ENCODE measurements around the gene TTC33.
"Not testable (repeated sequence)": the region's sequence is repeated elsewhere in the genome, so short reads cannot be mapped to it uniquely, and the experiment has no call there.

The TTC33 gene, protein sequence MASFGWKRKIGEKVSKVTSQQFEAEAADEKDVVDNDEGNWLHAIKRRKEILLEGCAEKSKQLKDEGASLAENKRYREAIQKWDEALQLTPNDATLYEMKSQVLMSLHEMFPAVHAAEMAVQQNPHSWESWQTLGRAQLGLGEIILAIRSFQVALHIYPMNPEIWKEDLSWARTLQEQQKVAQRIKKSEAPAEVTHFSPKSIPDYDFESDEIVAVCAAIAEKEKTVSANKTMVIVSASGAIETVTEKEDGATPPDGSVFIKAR

DNA sequence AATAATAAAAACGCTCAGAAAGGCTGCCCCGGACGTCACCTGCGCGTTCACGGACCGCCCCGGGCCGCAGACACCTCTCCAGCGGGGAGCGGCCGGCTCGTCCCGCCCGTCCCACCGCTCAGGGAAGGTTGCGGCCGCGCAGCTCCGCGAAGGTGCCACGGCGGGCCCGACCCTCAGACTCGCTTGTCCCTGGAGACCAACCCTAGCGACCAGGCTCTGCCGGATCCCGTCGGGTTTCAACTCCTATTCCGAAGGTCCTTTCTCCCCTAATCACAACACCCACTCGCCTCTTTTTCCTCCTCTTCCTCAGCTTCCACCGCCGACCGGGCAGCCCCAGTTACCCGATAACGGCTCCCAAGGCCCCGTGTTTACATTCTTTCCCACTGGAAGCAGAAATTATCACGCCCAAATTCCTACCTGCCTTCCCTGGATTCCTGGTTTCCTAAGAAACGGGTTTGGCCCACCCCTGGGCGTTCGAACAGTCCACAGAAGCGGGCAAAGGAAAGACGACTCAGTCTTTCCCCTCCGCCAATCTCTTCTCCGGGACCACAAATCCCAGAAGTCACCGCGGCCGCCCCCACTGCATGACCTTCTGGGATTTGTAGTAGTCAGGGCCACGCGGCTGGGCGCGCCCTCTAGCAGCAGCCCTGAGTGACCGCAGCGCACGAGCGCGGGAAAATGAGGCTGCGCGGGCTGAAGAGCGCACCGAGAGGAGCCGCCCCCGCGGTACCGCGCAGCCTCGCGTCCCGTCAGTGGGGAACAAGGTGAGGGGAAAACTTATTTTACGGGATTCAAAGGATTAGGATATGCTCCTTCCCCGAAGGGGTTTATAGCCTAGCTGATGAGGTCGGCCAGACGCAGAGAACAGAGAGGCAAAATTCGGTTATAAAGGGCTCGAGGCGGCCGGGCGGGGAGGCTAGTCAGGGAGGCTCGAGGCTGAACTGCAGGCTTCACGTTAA lies at the start of gene TTC33:
Gene TTC33, minus strand, starts transcription at position 555 of the 959 bp plus-strand sequence. CDS start 8,943 bp downstream, outside the sequence.
- DNase-seq, result peak; percentile 95

DNA sequence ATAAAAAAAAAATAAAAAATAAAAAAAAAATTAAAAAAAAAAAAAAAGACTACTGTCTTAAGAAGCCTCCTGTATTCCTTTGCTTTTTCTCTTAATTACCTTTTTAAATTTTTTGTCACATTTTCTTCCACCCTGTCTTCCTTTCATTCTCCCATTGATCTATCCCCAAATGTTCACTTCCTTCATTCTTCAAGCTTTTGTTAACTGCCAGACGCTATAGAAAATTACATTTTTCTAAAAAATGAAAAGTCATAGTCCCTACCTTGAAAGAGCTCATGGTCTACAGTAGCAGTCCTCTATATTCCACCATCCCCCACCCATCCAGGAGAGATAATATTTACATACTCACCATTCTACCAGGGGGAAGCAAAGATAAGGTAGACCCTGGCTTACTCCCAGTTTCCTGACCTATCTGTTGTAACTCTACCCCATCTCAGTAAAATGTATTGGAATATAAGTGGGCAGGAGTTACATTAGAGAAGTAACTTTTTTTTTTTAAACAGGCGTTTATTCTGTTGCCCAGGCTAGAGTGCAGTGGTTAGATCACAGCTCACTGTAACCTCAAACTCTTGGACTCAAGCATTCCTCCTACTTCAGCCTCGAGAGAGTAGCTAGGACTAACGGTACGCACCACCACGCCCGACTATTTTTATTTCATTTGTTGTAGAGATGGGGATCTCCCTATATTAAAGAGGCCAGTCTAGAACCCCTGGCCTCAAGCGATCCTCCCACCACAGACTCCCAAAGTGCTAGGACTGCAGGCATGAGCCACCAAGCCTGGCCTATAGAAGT lies 46.2 kb upstream of the TTC33 start:
- DNase-seq, result no peak

DNA sequence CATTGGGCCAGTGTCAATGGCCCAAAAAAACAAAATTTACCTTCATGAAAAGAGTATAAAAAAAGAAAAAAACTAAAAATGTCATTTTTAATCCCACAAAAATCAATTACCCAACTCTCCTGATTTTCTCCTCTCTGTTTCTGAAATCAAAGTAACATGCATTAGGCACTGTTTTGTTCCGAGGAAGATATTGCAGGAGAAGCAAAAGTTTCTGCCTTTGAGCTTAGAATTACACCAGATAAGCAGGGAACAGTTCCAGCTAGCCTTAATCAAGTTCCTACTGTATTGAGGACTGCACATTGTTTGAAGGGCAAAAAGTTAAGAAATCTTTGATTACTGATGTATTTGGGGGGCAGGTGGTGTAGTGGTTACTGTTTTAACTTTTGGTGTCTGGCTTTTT lies 43.5 kb upstream of the TTC33 start:
- no peak for DNase-seq

DNA sequence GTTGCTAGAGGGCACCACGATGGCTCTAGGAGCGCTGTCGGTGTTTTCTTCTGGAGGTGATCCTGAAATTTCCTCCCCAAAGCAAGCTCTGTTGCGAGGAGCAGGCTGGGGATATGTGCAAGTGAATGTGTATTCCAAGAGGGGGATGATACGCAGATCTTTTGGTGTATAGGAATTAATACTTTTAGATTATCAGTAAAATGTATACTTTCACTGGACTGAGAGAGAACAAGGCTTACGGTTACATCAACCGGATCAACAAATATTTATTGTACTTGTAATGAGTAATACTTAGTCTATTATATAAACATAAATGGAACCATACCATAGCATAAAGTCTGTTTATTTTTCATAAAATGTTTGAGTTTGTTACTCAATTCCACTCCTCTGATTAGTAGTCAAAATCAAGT lies 43.0 kb upstream of the TTC33 start:
- no peak for DNase-seq

DNA sequence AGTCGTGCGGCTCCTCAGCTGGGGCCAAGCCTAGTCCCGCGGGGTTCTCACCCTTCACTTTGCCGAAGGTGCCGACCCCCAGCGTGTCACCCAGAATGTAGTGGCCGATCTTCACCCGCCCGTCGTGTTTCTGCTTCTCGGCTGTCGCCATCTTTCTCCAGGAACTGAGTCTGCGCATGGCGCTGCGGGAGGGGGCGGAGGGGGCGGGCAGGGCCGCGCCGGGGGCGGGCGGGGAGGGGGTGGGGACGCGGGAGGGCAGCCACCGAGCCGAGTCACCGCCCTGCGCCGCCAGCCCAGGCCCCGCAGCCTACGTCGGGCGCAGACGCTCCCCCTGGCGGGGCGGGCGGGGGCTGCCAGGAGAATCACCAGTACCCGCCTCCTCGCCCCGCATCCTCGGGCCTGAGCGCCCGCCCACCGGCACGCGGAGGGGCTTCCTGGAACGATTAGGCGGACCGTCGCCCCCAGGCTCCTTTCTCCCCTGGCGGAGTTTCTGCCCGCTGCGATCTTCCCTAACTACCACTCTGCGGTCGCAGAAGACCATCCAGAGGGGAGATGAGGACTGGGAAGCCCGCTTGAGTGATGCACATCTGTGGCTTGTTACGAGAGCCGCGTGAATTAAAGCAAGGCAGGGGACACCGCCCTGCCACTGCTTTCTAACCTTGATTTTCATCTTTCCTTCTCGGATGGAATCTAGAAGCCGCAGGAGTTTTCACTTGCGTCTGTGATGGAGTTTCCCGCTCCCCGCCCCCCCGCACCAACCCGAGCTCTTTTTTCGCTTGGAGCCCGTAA lies 42.4 kb upstream of the TTC33 start, which contains the start of gene PRKAA1:
Gene PRKAA1, minus strand, starts transcription at position 363 of the 789 bp plus-strand sequence. Its CDS starts 185 bp downstream, at position 178.
- DNase-seq, result peak; percentile 83

DNA sequence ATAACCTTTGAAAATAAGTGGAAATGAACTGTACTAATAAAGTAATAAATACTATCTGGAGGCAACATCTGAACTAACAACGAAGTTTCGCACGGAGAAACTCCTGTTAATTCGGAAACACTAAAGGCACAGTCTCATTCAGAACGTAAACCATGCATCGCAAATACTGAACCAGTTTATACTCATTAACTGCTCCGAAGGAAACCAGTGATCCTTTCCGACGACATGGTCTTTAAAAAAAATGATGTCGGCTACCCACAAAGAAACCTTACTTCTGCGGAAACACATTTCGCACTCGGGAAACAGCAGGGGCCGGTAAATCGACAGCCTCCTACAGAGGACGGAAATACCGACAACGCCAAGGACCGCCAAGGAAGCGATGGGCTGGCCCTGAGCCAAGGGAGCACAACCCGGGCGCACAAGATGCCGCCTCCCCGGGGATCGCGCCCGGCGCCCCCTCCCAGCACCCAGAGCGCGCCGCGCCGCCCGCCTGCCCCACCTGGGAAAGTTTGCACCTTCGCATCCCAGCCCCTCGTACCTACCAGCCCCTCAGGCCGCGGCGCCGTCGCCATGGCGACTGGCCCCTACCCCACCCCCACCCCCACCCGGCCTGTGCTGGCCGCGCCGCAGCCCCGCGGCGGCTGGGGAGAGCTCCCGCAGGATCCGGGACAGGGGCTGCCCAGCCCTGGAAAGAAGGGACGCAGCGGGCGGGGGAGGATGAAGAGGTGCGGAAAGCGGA lies 41.7 kb upstream of the TTC33 start:
- peak; percentile 7 for DNase-seq

DNA sequence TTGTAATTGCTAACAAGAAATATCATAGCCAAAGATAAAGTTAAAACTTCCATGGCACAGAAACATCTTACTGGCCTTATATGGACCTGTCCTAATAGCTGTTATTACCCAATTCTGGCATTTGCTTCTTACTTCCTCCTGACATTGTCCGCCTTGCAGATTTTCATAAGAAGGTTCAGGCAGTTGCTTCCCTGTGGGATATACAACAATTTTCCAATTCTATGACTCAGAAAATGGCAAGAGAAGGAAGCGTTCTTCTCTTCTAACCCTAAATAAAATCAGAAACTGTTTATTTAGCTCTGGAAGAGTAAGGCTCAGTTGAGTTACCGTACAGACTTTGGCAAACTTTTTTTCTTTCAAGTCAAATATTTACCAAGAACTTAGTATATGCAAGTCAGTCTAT lies 40.7 kb upstream of the TTC33 start:
- no peak for DNase-seq

DNA sequence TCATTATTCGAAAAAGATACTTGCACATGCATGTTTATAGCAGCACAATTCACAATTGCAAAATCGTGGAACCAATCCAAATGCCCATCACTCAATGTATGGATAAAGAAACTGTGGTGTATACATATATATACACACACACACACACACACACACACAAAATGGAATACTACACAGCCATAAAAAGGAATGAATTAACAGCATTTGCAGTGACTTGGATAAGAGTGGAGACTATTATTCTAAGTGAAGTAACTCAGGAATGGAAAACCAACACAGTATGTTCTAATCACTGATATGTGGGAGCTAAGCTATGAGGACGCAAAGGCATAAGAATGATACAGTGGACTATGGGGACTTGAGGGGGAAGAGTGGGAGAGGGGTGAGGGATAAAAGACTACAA lies 39.1 kb upstream of the TTC33 start:
- DNase-seq, result not testable (repeated sequence)

DNA sequence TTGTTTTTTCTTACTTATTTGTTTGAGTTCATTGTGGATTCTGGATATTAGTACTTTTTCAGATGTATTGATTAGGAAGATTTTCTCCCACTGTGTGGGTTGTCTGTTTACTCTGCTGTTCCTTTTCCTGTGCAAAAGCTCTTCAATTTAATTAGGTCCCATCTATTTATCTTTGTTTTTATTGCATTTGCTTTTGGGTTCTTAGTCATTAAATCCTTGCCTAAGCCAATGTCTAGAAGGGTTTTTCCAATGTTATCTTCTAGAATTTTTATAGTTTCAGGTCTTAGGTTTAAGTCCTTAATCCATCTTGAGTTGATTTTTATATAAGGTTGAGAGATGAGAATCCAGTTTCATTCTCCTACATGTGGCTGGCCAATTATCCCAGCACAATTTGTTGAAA lies 38.6 kb upstream of the TTC33 start:
- not testable (repeated sequence) for DNase-seq

DNA sequence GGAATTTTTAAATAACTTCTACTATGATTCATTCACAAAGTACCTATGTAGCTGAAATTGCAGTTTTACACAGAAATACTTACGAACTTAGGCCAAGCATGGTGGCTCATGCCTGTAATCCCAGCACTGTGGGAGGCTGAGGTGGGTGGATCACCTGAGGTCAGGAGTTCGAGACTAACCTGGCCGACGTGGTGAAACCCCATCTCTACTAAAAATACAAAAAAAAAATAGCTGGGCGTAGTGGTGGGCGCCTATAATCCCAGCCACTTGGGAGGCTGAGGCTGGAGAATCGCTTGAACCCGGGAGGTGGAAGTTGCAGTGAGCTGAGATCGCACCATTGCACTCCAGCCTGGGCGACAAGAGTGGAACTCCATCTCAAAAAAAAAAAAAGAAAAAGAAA lies 36.9 kb upstream of the TTC33 start:
- not testable (repeated sequence) for DNase-seq

DNA sequence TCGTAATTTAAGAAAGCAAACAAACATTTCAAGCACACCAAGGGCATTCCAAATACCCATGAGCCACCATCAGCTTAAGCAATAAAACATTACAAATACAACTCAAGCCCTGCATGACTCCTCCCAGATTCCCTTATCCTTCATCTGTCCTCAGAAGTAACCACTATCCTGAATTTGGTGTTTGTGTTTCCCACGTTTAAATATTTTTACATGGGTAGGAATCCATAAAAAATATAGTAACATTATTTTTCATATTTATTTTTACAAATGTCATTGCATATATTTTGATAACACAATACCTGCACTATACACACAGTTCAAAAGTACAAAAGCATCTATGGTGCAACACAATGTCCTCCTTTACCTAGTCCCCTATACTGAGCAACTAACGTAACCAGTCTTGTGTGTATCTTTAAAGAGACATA lies 36.0 kb upstream of the TTC33 start:
- no peak for DNase-seq

DNA sequence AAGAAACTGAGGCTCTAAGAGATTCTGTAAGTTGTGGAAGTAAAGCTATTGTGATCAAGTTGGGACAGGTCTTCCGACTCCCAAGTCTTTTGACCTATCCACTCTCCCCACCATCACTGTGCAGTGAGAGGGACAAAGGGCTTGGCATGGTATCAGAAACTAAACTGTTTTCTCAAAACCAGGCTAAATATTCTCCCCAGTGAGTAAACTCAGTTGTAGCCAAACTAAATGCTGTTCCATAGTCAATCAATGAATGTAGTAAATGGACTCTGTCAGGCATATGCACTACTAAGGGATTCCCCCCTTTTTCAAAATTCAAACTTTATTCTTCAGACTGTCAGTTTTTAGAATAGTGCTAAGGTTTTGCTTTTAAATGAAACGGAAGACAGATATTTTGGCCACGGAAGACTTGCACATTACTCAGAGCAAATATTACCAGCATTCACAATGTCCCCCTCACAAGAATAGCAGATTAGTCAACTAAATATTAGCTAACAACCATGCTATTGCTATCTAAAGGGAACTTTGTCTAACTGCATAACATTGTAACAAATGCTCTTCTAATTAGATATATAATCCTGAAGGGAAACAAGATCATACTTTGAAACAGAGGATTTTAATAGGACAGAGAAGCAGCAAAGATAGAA lies 35.3 kb upstream of the TTC33 start:
- no peak for DNase-seq

DNA sequence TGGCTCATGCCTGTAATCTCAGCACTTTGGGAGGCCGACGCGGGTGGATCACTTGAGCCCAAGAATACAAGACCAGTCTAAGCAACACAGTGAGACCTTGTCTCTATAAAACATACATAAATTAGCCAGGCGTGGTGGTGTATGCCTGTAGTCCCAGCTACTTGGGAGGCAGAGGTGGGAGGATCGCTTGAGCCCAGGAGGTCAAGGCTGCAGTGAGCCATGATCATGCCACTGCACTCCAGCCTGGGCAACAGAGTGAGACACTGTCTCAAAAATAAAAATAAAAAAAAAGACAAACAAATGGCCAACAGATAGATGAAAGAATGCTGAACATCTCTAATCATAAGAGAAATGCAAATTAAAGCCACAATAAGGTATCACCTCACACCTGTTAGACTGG lies 33.2 kb upstream of the TTC33 start:
- not testable (repeated sequence) for DNase-seq

DNA sequence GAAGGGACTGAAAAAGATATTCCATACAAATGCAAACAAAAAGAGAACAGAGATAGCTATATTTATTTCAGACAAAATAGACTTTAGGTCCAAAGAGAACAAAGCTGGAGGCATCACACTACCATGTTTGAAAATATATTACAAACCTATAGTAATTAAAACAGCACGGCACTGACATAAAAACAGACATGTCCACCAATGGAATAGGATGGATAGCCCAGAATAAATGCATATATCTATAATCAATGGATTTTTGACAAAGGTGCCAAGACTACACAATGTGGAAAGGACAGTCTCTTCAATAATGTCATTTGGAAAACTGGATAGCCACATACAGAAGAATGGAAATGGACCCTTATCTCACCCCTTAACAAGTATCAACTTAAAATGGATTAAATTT lies 32.2 kb upstream of the TTC33 start:
- no peak for DNase-seq

DNA sequence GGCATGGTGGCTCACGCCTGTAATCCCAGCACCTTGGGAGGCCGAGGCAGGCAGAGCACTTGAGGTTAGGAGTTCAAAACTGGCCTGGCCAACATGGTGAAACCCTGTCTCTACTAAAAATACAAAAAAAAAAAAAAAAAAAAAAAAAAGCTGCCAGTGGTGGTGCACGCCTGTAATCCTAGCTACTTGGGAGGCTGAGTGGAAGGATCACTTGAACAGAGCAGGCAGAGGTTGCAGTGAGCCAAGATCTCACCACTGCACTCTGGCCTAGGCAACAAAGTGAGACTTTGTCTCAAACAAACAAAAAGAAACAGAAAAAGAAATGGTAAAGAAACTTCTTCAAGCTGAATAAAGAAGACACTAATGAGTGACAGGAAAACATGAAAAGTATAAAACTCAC lies 30.9 kb upstream of the TTC33 start:
- DNase-seq, result not testable (repeated sequence)

DNA sequence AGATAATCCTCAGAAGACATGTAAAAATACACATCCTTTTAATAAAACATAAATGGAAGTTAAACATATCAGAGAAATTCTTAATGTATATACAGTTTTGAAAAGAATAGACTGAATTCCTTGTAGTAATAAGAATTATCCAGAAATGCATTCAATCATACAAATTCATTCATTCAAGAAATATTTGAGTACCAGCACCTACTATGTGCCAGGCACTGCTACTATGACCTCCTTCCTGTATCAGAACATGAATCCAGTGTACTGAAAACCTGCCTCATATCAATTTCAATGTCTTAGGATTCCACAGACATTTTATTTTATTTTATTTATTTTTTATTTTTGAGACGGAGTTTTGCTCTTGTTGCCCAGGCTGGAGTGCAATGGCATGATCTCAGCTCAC lies 29.2 kb upstream of the TTC33 start:
- DNase-seq, result no peak

DNA sequence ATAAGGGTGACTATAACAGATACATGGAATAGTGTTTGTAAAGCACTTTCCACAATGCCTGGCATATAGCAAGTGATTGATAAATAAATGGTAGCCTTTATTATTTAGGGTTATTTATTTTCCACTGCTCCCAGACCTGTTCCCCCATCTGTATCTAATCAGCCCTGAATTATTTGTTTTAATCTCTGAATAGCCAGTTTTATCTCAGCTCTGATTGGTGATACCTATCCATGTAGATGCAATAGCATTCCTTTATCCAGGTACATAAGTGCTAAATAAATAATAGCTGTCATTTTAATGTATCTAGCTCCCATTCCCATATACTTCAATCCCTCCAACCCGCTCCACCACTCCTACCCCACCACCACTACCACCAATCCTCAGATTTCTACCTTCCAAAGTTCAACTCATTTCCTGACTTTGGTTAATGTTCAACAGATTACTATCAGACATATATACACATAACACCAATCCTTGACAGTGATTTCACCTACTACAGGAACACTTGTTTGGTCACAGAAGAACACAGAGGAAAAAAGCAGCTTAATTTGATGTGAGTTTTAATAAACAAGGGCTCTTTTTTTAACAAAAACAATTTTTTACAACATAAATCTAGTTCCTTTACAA lies 28.4 kb upstream of the TTC33 start:
- no peak for DNase-seq

DNA sequence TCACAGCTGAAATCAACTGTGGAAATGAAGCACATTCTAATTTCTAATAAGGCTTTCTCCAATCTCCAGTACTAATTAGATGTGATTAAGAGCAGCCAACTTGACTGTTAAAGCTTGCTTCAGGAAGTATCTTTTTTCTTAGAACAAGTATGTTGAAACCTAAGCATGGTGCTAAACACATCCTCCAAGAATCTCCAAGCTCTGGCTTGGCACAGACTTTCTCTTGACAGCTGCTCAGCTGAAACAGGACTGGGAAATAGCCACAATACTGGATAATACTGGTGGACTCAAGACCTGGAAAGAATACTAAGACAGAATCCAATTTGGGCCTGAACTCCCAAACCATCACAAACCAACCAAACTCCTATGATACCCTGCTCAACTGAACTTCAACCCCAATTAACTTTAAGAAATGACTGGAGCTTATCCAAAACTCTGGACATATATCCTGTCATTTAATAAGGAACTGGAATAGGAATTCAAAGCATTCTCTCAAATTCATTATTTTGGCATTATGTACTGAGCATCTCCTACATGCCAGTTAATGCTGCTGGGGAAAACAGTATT lies 26.2 kb upstream of the TTC33 start:
- DNase-seq, result no peak

DNA sequence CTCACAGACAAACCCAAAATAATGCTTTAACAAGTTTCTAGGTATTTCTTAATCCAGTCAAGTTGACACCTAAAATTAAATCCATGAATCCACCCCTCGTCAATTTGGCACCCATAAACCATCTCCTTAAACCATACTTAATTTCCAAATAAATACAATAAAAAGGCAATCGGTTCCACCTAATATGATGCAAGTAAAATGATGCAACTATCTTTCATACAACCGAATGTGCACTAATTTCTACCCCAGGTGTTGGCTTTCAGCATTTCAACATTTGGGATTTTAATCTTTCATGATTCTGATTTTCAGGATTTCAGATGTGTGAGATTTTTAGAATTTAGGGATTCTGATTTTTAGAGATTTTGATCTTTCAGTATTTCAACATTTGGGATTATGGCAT lies 25.1 kb upstream of the TTC33 start:
- no peak for DNase-seq

DNA sequence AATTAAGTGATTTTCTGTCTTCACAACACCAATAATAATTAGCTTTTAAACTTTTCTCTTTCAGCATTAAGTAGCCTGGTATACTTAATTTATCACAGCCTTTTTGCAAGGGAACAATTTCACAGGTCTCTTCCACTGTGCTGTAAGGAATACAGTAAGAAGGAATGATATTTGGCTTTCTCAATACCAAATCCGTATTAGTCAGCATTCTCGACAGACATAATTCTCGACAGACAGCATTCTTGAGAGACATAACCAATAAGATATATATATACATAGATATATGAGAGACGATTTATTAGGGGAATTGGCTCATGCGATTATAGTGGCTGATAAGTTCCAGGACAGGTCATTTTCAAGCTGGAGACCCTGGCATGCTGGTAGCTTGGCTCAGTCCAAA lies 24.4 kb upstream of the TTC33 start:
- DNase-seq, result no peak

Data from NCI-H1694 (cell line).